ENCODE measurements around the gene FRG2C.
"Not testable (repeated sequence)": the region's sequence is repeated elsewhere in the genome, so short reads cannot be mapped to it uniquely, and the experiment has no call there.

Gene FRG2C

DNA sequence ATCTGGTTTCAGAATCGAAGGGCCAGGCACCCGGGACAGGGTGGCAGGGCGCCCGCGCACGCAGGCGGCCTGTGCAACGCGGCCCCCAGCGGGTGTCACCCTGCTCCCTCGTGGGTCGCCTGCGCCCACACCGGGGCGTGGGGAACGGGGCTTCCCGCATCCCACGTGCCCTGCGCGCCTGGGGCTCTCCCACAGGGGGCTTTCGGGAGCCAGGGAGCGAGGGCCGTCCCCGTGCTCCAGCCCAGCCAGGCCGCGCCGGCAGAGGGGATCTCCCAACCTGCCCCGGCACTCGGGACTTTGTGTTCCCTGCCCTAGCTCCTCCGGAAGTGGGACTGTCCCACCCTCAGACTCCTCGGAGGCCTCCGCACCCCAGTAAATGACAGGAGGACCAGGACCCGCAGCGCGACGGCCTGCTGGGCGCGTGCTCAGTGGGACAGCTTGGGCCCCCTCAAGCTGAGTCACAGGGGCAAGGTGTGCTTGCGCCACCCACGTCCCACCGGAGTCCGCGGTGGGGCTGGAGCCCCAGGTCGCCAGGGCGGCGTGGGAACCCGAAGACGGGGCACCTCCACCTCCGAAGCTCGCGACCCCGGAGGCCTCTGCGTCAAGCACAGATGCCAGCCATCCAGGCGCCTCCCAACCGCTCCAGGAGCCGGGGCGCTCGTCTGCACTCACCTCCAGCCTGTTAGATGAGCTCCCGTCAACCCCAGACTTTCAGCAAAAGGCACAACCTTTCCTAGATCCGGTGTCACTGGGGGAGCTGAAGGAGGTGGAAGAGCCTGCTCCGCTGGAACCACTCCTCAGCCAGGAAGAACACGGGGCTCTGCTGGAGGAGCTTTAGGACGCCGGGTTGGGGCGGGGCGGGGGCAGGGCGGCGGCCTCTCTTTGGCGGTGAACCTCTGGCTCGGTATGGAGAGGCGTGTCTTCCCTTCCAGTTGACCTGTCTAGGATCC lies 5.5 kb downstream of the FRG2C start:
- not testable (repeated sequence) for DNase-seq

GRCh38 chr3:75670298-75671286 lies 6.5 kb downstream of the FRG2C start:
- not testable (repeated sequence) for DNase-seq

- DNase-seq, result not testable (repeated sequence)
Observed at GRCh38 chr3:75671287-75672139, 7.4 kb downstream of the FRG2C start.

DNA sequence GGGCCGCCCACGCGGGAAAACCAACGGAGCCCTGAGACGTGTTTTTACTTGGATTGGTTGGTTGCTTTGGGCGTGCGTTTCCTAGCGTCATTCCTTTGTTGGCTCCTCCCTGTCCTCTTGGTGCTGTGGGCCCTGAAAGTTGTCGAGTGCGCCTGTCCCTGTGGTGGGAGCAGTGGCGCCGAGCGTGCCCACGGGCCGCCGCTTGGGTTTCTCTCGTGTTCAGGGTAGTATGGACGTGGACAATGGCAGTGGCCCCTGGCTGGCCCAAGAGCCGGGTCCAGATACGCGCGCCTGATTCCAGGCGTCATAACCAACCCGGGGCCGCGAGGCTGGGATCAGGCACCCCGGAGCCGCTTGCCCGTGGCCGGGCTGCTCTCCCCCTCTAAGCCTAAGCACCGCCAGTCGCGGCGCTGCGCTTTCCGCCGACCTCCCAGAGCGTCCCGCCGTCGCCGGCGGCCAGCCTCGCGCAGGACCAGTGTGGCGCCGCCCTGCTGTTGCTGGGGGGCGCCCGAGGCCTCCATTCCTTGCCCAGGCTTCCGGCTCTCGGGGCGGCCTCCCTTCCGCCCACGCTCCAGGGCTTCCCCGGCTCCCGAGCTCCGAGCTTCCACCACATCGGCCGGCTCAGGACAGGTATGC lies 8.1 kb downstream of the FRG2C start:
- not testable (repeated sequence) for DNase-seq

GRCh38 chr3:75683965-75684364 lies 19.8 kb downstream of the FRG2C start:
- DNase-seq, result not testable (repeated sequence)

DNA sequence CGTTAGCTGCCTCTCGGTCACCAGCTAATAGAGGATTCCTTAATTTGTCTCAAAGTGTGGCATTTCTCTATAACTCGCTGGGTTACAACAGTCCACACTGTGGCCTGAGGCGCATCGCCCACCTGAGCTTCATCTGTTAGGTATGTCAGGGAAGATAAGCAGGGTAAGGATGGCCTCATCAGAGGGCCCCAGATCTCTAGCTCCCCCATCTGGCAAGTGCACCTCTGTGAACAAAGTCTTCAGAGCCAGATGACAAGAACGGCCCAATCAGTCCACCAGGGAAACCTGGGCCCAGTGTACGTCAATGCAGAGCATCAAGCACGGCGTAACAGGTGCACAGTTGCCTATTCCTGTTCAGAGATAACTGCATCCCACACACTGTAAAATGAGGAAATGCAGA lies 23.2 kb downstream of the FRG2C start:
- DNase-seq, result no peak

DNA sequence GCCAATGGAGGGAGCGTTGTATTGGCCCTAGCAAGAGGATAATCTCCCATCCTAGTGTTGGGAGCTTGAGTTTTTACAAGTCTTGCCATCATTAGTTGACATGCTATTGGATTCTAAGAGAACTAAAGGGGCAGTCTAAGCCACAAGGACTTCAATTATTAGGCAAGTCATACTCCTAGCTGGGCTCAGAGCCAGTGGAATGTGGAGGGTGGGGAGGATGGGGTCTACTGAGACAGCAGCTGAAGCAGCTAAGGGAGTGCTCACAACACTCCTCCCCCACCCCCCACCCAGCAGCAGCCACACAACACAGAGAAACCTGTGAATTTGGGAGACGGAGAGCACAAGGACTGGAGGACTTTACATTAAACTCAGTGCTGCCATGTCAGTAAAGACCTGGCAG lies 27.9 kb downstream of the FRG2C start:
- DNase-seq, result no peak
